ENCODE results near the gene ZPR1.

GRCh38 chr11:116736763-116737162 is 51.1 kb downstream of the ZPR1 start:
- peak; percentile 31 for TF ChIP-seq CTCF (IDR thresholded peaks at IDR 0.05)
- TF ChIP-seq SIN3A (IDR thresholded peaks at IDR 0.05; ENCODE audit: borderline replicate concordance, insufficient read depth, low read depth, low read length), result no peak
- TF ChIP-seq REST (IDR thresholded peaks at IDR 0.05; ENCODE audit: insufficient read depth in 1 of 2, low read depth in 2 of 2, low read length in 1 of 2), result no peak
- no peak for TF ChIP-seq POLR2AphosphoS5 (IDR thresholded peaks at IDR 0.05; ENCODE audit: low read depth, low read length)

All from Panc1 (cell line).